SK-N-SH (cell line): Measurements from ENCODE around the gene ASTN2. TPM values are rescaled to one million over a fixed set of nuclear protein-coding genes. Genes with fewer than 3 reads are reported as not detected.

Experiments used
- CTCF ChIA-PET: fragments of 300-600, 350-600 bp; formaldehyde crosslinking; extraction: SDS; loops from one replicate; lab custom pipeline; 2021; lab: Yijun Ruan, JAX
- POLR2A ChIA-PET: fragments of 350-600 bp; sonication (Branson Sonifier 250); formaldehyde crosslinking; extraction: SDS; loops from one replicate; lab custom pipeline; 2020; ENCODE audit warnings: antibody characterized with exemption, inconsistent platforms; lab: Yijun Ruan, JAX
- DNase-seq: peaks from one replicate; pipeline ENCODE4 v3.0.0; 2012
- H2AFZ ChIP-seq: fragments of 200-600 bp; sonication (generic); 2 replicates; pipeline ENCODE4 v1.8.1; 2016; ENCODE audit warnings: antibody characterized with exemption, mild to moderate bottlenecking, low read depth
- H3F3A ChIP-seq: fragments of 200-600 bp; sonication (generic); replicated peaks from 2 replicates; pipeline ENCODE3; 2016; ENCODE audit warnings: antibody characterized with exemption, mild to moderate bottlenecking; ENCODE audit not compliant: insufficient read depth
- H3K27ac ChIP-seq, 2 experiments: fragments of 200-500 bp in 1 of 2; fragments of 200-600 bp in 1 of 2; sonication (Bioruptor generic) in 1 of 2; sonication (generic), shearing (Covaris generic) in 1 of 2; 2 replicates each; pipeline versions ENCODE4 v1.5.1 to v1.6.1; 2014 to 2016; ENCODE audit warnings: low read depth in 2 of 2, inconsistent platforms in 1 of 2, low read length in 1 of 2, mild to moderate bottlenecking in 1 of 2, mixed read lengths in 1 of 2
- H3K27me3 ChIP-seq: fragments of 200-600 bp; sonication (generic), shearing (Covaris generic); 2 replicates; pipeline ENCODE4 v1.6.1; 2016; ENCODE audit warnings: mixed run types; ENCODE audit not compliant: insufficient read depth
- H3K36me3 ChIP-seq, 2 experiments: fragments of 200-500 bp in 1 of 2; fragments of 200-600 bp in 1 of 2; sonication (Bioruptor generic) in 1 of 2; sonication (generic) in 1 of 2; replicated peaks in 1 of 2; 2 replicates each; pipeline versions ENCODE3 to v1.5.1; 2014 to 2016; ENCODE audit warnings: low read length in 1 of 2, mild to moderate bottlenecking in 1 of 2; ENCODE audit not compliant: insufficient read depth in 2 of 2, control insufficient read depth in 1 of 2
- H3K4me1 ChIP-seq, 2 experiments: fragments of 200-500 bp in 1 of 2; fragments of 200-600 bp in 1 of 2; sonication (Bioruptor generic) in 1 of 2; sonication (generic), shearing (Covaris generic) in 1 of 2; 2 replicates each; pipeline versions ENCODE4 v1.5.1 to v1.6.1; 2014 to 2016; ENCODE audit warnings: low read depth in 1 of 2, low read length in 1 of 2, mixed run types in 1 of 2; ENCODE audit not compliant: insufficient read depth in 2 of 2, control insufficient read depth in 1 of 2
- H3K4me2 ChIP-seq: fragments of 200-600 bp; sonication (generic), shearing (Covaris generic); 2 replicates; pipeline ENCODE4 v1.6.1; 2017; ENCODE audit warnings: mixed run types
- H3K4me3 ChIP-seq, 2 experiments: fragments of 200-500 bp in 1 of 2; fragments of 200-600 bp in 1 of 2; sonication (Bioruptor generic) in 1 of 2; sonication (generic), shearing (Covaris generic) in 1 of 2; 2 replicates each; pipeline versions ENCODE4 v1.5.1 to v1.8.1; 2014 to 2016; ENCODE audit warnings: low read depth in 2 of 2, inconsistent platforms in 1 of 2, low read length in 1 of 2, mild to moderate bottlenecking in 1 of 2, mixed read lengths in 1 of 2, moderate library complexity in 1 of 2
- H3K79me2 ChIP-seq: fragments of 200-600 bp; sonication (generic); 2 replicates; pipeline ENCODE4 v1.8.1; 2017; ENCODE audit warnings: mild to moderate bottlenecking; ENCODE audit not compliant: insufficient read depth
- H3K9ac ChIP-seq: fragments of 200-600 bp; sonication (generic); 2 replicates; pipeline ENCODE4 v1.6.1; 2017; ENCODE audit warnings: mixed run types
- H3K9me2 ChIP-seq: fragments of 200-600 bp; sonication (generic); 2 replicates; pipeline ENCODE4 v1.6.1; 2017; ENCODE audit warnings: mixed run types
- H3K9me3 ChIP-seq: fragments of 200-600 bp; sonication (generic); 2 replicates; pipeline ENCODE4 v1.6.1; 2017; ENCODE audit warnings: mixed run types, mild to moderate bottlenecking, moderate library complexity
- H4K20me1 ChIP-seq: fragments of 200-600 bp; sonication (generic); 2 replicates; pipeline ENCODE4 v1.6.1; 2017; ENCODE audit warnings: mild to moderate bottlenecking, mixed run types; ENCODE audit not compliant: insufficient read depth
- CHD2 ChIP-seq: fragments of 150-350 bp; IDR thresholded peaks from 2 replicates; pipeline ENCODE4 v1.6.1; 2018; ENCODE audit warnings: low read length; ENCODE audit not compliant: partially characterized antibody
- ELF1 ChIP-seq: IDR thresholded peaks from 2 replicates; pipeline ENCODE4 v1.4.0; 2012
- EP300 ChIP-seq, 2 experiments: IDR thresholded peaks; 2 replicates each; pipeline versions ENCODE4 v1.4.0 to v1.6.1; 2012; ENCODE audit warnings: borderline replicate concordance in 1 of 2, low read depth in 1 of 2, low read length in 1 of 2
- EZH2phosphoT487 ChIP-seq: fragments of 200-600 bp; sonication (generic); IDR thresholded peaks from 2 replicates; pipeline ENCODE4 v1.6.1; 2017; ENCODE audit warnings: low read depth, mixed run types, mild to moderate bottlenecking, antibody characterized with exemption, moderate library complexity, borderline replicate concordance
- FOSL2 ChIP-seq: IDR thresholded peaks from 2 replicates; pipeline ENCODE4 v1.4.0; 2012; ENCODE audit warnings: low read depth, mild to moderate bottlenecking, moderate library complexity, borderline replicate concordance
- FOXJ3 ChIP-seq: sonication (generic); formaldehyde crosslinking; IDR thresholded peaks from 2 replicates; pipeline ENCODE4 v1.5.1; 2020; ENCODE audit warnings: mild to moderate bottlenecking, missing genetic modification reagents
- FOXM1 ChIP-seq: IDR thresholded peaks from 2 replicates; pipeline ENCODE4 v1.4.0; 2012; ENCODE audit warnings: low read depth, mild to moderate bottlenecking
- MEF2A ChIP-seq: IDR thresholded peaks from 2 replicates; pipeline ENCODE4 v1.4.0; 2012; ENCODE audit warnings: low read depth, borderline replicate concordance
- NRF1 ChIP-seq: IDR thresholded peaks from 2 replicates; pipeline ENCODE4 v1.6.1; 2012; ENCODE audit warnings: low read depth, mild to moderate bottlenecking, low read length
- PBX3 ChIP-seq: IDR thresholded peaks from 2 replicates; pipeline ENCODE4; 2012
- POLR2AphosphoS5 ChIP-seq: IDR thresholded peaks from 2 replicates; pipeline ENCODE4 v1.6.1; 2012; ENCODE audit warnings: low read depth, low read length
- RAD21 ChIP-seq: IDR thresholded peaks from 2 replicates; pipeline ENCODE4 v1.6.1; 2012; ENCODE audit warnings: mild to moderate bottlenecking, low read length
- RXRA ChIP-seq: IDR thresholded peaks from 2 replicates; pipeline ENCODE4 v1.4.0; 2012; ENCODE audit warnings: low read depth, mild to moderate bottlenecking, borderline replicate concordance
- SMC3 ChIP-seq: IDR thresholded peaks from 2 replicates; pipeline ENCODE4 v1.6.1; 2012; ENCODE audit warnings: low read depth, low read length, improper control_type of control experiment
- TAF1 ChIP-seq: IDR thresholded peaks from 2 replicates; pipeline ENCODE4 v1.6.1; 2012; ENCODE audit warnings: low read depth, mild to moderate bottlenecking, low read length, moderate library complexity, borderline replicate concordance
- TCF12 ChIP-seq: IDR thresholded peaks from 2 replicates; pipeline ENCODE4 v1.4.0; 2012
- USF1 ChIP-seq: IDR thresholded peaks from 2 replicates; pipeline ENCODE4 v1.4.0; 2012; ENCODE audit warnings: low read depth, borderline replicate concordance
- WGBS: methylation state at CpG from one replicate; pipeline ENCODE4 v1.1.6; 2017; ENCODE audit warnings: low lambda C conversion rate; 5-methylcytosine and 5-hydroxymethylcytosine counted together
- polyA plus RNA-seq, 3 experiments: library from polyadenylated mRNA; depleted of rRNA; stranded (reverse); fragments of >200 nt; gene quantifications; 2 replicates each; pipeline ENCODE4 v1.2.3, GENCODE V29; 2012
- TF ChIP-seq, protein P1 (sequence below): IDR thresholded peaks from 2 replicates; pipeline ENCODE4 v1.4.0; 2012; ENCODE audit warnings: low read depth, borderline replicate concordance

Gene ASTN2
- polyA plus RNA-seq, 1 of the 3 experiments (the other 2 are of a cell fraction), result 6.6 TPM

DNA sequence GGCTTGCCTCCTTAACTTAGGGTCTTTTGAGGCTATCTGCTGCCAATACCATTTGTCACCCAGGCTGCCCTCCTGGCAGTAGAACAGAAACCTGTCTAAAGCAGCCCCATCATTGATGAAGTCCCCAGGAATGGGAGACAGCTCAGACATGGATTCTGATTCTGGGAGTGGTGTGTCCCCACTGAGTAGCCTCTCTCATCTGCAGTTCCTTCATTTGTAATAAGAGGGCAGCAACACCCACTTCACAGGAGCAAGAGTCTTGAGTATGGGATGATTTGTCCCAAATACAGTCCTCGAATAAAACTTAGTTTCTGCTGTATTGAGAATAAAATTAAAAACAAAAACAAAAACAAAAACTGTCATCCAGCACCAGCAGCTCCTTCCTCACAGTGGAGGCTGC lies 167.6 kb downstream of the ASTN2 start:
- DNase-seq, result peak; percentile 38
- Histone ChIP-seq H2AFZ (no peak overlapping the region), H3K27ac (peak overlapping the region in 1 of 2 experiments; percentile 43; a peak in 2 of 4 replicates), H3K9me3 (no peaks in the 10 kb centered on the region), H3K9me2 (no peaks in the 10 kb centered on the region), H3K79me2 (no peaks in the 10 kb centered on the region), H3K4me2 (no peak overlapping the region), H3F3A (no peaks in the 10 kb centered on the region), H3K36me3 (no peaks in the 10 kb centered on the region), H4K20me1 (no peaks in the 10 kb centered on the region), H3K9ac (no peak overlapping the region), H3K4me3 (no peak overlapping the region), H3K27me3 (no peaks in the 10 kb centered on the region), H3K4me1 (peaks cover 0 to 22% of the 10 kb centered on the region in 2 experiments; a peak in 1 of 4 replicates)
- CTCF ChIA-PET, result interaction anchor here (0.7 to 4.4 kb wide), 37 partner anchors 11 to 359 kb away, joined by 3 to 39 read pairs (median 5); partner anchors contain the start of gene ASTN2
- WGBS, result 0% methylated on average over 1 of the region's 1 CpG
- TF ChIP-seq USF1, result no peak
- TF ChIP-seq RAD21, result peak; percentile 77
- TF ChIP-seq SMC3, result peak; percentile 44; the same call in 1 of the 2 replicates
- POLR2A ChIA-PET, result interaction anchor here (1.1 kb wide), 1 partner anchor 78 kb away, joined by 3 read pairs; no protein-coding TSS in a partner anchor

DNA sequence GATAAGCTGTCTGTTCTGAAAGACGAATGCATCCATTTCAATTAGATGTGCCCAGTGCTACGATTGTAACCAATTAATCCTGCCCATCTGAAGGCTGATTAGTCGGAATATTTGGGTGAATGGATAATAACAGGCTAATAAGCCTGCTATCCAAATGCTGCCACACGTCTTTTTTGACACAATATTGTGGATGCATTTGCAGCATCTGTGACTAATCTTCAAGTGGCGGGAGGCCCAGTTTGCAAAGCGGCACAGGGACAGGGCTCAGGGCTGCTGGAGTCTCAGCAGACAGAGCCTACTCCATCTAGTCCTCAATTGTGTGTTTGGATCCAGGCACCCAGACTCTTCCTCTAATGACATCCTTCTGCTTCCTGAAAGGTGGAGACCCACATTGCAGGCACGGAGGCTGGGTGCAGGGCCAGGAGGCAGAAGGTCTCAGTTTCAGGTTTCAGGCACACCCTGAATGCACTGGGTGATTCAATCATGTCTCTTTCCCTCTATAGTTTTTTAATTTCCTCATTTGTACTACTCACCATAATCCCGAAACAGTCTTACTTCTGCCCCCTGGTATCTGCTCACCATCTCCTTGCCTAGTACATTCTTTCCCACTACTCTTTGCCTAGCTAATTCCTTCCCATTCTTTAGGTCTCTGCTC lies 169.6 kb downstream of the ASTN2 start:
- Histone ChIP-seq H2AFZ (no peak overlapping the region), H3K9me2 (no peaks in the 10 kb centered on the region), H4K20me1 (no peaks in the 10 kb centered on the region), H3K9ac (no peak overlapping the region), H3K79me2 (no peaks in the 10 kb centered on the region), H3K4me1 (peaks cover 0 to 21% of the 10 kb centered on the region in 2 experiments; a peak in 1 of 4 replicates), H3K36me3 (no peaks in the 10 kb centered on the region), H3K9me3 (no peaks in the 10 kb centered on the region), H3K4me2 (no peak overlapping the region), H3K27ac (peak overlapping the region in 1 of 2 experiments; percentile 76; a peak in 2 of 4 replicates), H3F3A (no peaks in the 10 kb centered on the region), H3K27me3 (no peaks in the 10 kb centered on the region), H3K4me3 (no peak overlapping the region)
- DNase-seq, result no peak
- POLR2A ChIA-PET, result no interaction called here
- 14% methylated on average over 8 of the region's 8 CpGs for WGBS
- CTCF ChIA-PET, result interaction anchor here (0.6 to 4.4 kb wide), 6 partner anchors 10 to 166 kb away, joined by 3 to 39 read pairs (median 11); no protein-coding TSS in a partner anchor
- no peak for TF ChIP-seq ELF1
- no peak for TF ChIP-seq NRF1
- TF ChIP-seq, protein P1, sequence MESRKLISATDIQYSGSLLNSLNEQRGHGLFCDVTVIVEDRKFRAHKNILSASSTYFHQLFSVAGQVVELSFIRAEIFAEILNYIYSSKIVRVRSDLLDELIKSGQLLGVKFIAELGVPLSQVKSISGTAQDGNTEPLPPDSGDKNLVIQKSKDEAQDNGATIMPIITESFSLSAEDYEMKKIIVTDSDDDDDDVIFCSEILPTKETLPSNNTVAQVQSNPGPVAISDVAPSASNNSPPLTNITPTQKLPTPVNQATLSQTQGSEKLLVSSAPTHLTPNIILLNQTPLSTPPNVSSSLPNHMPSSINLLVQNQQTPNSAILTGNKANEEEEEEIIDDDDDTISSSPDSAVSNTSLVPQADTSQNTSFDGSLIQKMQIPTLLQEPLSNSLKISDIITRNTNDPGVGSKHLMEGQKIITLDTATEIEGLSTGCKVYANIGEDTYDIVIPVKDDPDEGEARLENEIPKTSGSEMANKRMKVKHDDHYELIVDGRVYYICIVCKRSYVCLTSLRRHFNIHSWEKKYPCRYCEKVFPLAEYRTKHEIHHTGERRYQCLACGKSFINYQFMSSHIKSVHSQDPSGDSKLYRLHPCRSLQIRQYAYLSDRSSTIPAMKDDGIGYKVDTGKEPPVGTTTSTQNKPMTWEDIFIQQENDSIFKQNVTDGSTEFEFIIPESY, result no peak
- no peak for TF ChIP-seq RAD21
- TF ChIP-seq CHD2, result no peak
- TF ChIP-seq FOSL2, result no peak
- no peak for TF ChIP-seq EP300 (IDR thresholded peaks at IDR 0.05; ENCODE audit: borderline replicate concordance in 1 of 2, low read depth in 1 of 2, low read length in 1 of 2)
- TF ChIP-seq FOXM1, result no peak
- TF ChIP-seq RXRA, result no peak
- TF ChIP-seq POLR2AphosphoS5, result no peak
- TF ChIP-seq TCF12, result no peak
- TF ChIP-seq SMC3, result no peak
- TF ChIP-seq EZH2phosphoT487, result no peak
- no peak for TF ChIP-seq MEF2A
- no peak for TF ChIP-seq FOXJ3 (CRISPR knock-in tag)
- TF ChIP-seq TAF1, result no peak
- TF ChIP-seq PBX3, result no peak
- TF ChIP-seq, all 33 proteins: peak for 0
